MM.1S (cell line): ENCODE data around the gene NCBP2L.

Experiments
- DNase-seq: peaks from one replicate; pipeline ENCODE4 v3.0.0-alpha.2; 2015
- H2AFZ ChIP-seq: fragments of 300-600 bp; sonication (generic); 2 replicates; pipeline ENCODE4 v1.6.0; 2016; ENCODE audit warnings: antibody characterized with exemption, low read length
- H3F3A ChIP-seq: fragments of 300-600 bp; sonication (generic); 2 replicates; pipeline ENCODE4 v1.6.1; 2016; ENCODE audit warnings: mild to moderate bottlenecking, antibody characterized with exemption, low read length, moderate library complexity, mixed read lengths; ENCODE audit not compliant: insufficient read depth
- H3K27ac ChIP-seq: fragments of 300-600 bp; sonication (generic); 2 replicates; pipeline ENCODE4 v1.5.1; 2016; ENCODE audit warnings: mild to moderate bottlenecking, low read length
- H3K27me3 ChIP-seq: fragments of 300-600 bp; sonication (generic); replicated peaks from 2 replicates; pipeline ENCODE4 v1.6.0; 2016; ENCODE audit warnings: low read length; ENCODE audit not compliant: insufficient read depth
- H3K36me3 ChIP-seq: fragments of 300-600 bp; sonication (generic); replicated peaks from 2 replicates; pipeline ENCODE4 v1.6.1; 2016; ENCODE audit warnings: mild to moderate bottlenecking, low read length, mixed read lengths; ENCODE audit not compliant: insufficient read depth
- H3K4me1 ChIP-seq: fragments of 300-600 bp; sonication (generic); 2 replicates; pipeline ENCODE4 v1.6.1; 2016; ENCODE audit warnings: low read length, mixed read lengths
- H3K4me2 ChIP-seq: fragments of 300-600 bp; sonication (generic); 2 replicates; pipeline ENCODE4 v1.6.0; 2016; ENCODE audit warnings: low read depth, low read length
- H3K4me3 ChIP-seq: fragments of 300-600 bp; sonication (generic); 2 replicates; pipeline ENCODE4 v1.5.1; 2016; ENCODE audit warnings: low read length, mixed read lengths
- H3K79me2 ChIP-seq: fragments of 300-600 bp; sonication (generic); 2 replicates; pipeline ENCODE4 v1.6.1; 2016; ENCODE audit warnings: mixed run types, low read length, mixed read lengths
- H3K9ac ChIP-seq: fragments of 300-600 bp; sonication (generic); 2 replicates; pipeline ENCODE4 v1.6.1; 2016; ENCODE audit warnings: low read length, mixed read lengths
- H3K9me2 ChIP-seq: fragments of 300-600 bp; sonication (generic); replicated peaks from 2 replicates; pipeline ENCODE4 v1.6.1; 2016; ENCODE audit warnings: mild to moderate bottlenecking, low read length, mixed read lengths; ENCODE audit not compliant: insufficient read depth
- H3K9me3 ChIP-seq: fragments of 300-600 bp; sonication (generic); replicated peaks from 2 replicates; pipeline ENCODE4 v1.6.1; 2016; ENCODE audit warnings: mild to moderate bottlenecking, low read length, mixed read lengths; ENCODE audit not compliant: insufficient read depth
- H4K20me1 ChIP-seq: fragments of 300-600 bp; sonication (generic); 2 replicates; pipeline ENCODE4 v1.6.1; 2016; ENCODE audit warnings: mild to moderate bottlenecking, low read length, moderate library complexity, mixed read lengths; ENCODE audit not compliant: insufficient read depth
- EZH2 ChIP-seq: fragments of 300-600 bp; sonication (generic); optimal IDR thresholded peaks from 2 replicates; pipeline ENCODE3; 2017; ENCODE audit warnings: low read depth, mild to moderate bottlenecking, antibody characterized with exemption, low read length, mixed read lengths
- EZH2phosphoT487 ChIP-seq: fragments of 300-600 bp; sonication (generic); IDR thresholded peaks from 2 replicates; pipeline ENCODE4 v1.6.1; 2018; ENCODE audit warnings: antibody characterized with exemption, low read length
- TF ChIP-seq, protein P1 (sequence below): fragments of 300-600 bp; sonication (generic); IDR thresholded peaks from 2 replicates; pipeline ENCODE4 v1.5.1; 2016; ENCODE audit warnings: antibody characterized with exemption, low read length, mixed read lengths

Gene NCBP2L

DNA sequence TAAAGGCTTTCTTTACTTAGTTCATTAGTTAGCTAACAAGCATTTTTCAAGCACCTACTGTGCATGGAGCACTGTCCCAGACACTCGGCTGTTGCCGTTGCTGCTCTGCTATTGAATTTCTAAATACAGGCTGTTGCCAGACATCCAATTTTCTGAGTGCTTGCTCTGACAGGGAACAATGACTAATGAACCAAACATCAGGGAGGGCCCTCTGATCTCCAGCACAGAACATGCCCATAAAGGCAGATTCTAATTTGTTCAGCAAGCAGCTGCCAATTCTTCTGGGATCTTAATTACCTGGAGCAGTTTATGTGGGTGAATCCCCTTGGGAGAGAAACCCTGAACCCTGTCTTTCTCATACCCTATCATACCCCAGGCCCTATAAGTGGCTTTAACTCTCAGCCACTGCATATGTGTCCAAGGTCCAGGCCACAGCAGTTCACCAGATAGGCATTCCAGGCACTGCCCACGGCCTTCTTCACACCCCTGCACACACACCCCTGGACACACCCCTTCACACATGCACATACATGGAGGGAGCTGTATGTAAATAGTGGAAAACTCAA lies 29.9 kb upstream of the NCBP2L start:
- H3K27ac ChIP-seq, result no peak overlapping the region
- H3K9me2 ChIP-seq, result no peaks in the 10 kb centered on the region
- H3K9me3 ChIP-seq, result no peaks in the 10 kb centered on the region
- no peaks in the 10 kb centered on the region for H3K79me2 ChIP-seq
- no peaks in the 10 kb centered on the region for H3F3A ChIP-seq
- H3K4me1 ChIP-seq, result 0 out of 2 replicates have a peak, but pooled peaks cover 2% of the 10 kb centered on the region
- no peak for TF ChIP-seq EZH2
- TF ChIP-seq, protein P1, sequence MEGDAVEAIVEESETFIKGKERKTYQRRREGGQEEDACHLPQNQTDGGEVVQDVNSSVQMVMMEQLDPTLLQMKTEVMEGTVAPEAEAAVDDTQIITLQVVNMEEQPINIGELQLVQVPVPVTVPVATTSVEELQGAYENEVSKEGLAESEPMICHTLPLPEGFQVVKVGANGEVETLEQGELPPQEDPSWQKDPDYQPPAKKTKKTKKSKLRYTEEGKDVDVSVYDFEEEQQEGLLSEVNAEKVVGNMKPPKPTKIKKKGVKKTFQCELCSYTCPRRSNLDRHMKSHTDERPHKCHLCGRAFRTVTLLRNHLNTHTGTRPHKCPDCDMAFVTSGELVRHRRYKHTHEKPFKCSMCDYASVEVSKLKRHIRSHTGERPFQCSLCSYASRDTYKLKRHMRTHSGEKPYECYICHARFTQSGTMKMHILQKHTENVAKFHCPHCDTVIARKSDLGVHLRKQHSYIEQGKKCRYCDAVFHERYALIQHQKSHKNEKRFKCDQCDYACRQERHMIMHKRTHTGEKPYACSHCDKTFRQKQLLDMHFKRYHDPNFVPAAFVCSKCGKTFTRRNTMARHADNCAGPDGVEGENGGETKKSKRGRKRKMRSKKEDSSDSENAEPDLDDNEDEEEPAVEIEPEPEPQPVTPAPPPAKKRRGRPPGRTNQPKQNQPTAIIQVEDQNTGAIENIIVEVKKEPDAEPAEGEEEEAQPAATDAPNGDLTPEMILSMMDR, result no peak
- TF ChIP-seq EZH2phosphoT487, result no peak
- DNase-seq, result no peak
- no peaks in the 10 kb centered on the region for H3K27me3 ChIP-seq
- no peak overlapping the region for H3K4me3 ChIP-seq
- no peaks in the 10 kb centered on the region for H3K36me3 ChIP-seq
- H3K9ac ChIP-seq, result no peak overlapping the region
- H3K4me2 ChIP-seq, result no peak overlapping the region
- H2AFZ ChIP-seq, result no peak overlapping the region
- no peaks in the 10 kb centered on the region for H4K20me1 ChIP-seq

DNA sequence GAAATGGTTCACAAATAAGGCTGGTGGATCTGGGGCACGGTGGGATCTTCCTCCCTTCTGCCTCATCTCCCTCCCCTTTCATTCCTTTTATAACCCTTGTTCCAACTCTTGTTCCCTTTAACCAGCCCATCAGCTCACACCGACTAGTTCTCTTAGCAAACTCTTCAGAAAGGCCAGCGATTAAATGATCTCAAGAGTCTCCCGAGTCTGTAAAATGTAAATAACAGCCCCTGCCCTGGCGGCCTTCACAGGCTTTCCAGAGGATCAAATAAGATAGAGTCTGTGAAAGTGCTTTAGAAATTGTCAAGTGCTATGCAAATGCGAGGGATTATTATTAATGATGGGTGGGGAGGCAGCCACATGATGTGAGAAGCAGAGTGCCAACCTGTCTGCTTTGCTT lies 29.0 kb upstream of the NCBP2L start:
- DNase-seq, result no peak
- H3K27me3 ChIP-seq, result no peaks in the 10 kb centered on the region

DNA sequence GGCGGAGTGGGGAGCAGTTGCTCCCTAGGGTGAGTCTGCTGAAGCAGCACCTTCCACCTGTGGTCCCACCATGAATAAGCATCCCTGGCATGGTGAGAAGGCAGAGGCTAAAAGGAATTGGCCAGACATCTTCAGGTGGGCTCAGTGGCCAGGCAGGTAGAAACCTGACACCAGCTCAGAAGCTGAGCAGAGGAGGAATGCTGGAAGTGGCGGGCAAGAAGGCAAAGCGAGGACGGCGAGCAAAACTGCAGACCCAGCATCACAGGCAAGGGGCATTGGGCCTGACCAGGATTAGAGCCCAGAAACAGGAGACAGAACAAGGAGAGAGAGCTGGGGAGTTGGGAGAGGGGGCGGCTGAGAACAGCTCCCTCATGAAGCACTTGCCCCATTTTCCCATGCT lies 27.3 kb upstream of the NCBP2L start:
- Histone ChIP-seq H3K4me3 (no peak overlapping the region), H3K79me2 (no peaks in the 10 kb centered on the region), H3K4me2 (no peak overlapping the region), H3K4me1 (no peaks in the 10 kb centered on the region), H3K27me3 (no peaks in the 10 kb centered on the region), H3K27ac (no peak overlapping the region), H3K9me2 (no peaks in the 10 kb centered on the region), H3K36me3 (no peaks in the 10 kb centered on the region), H3F3A (no peaks in the 10 kb centered on the region), H4K20me1 (no peaks in the 10 kb centered on the region), H3K9me3 (no peaks in the 10 kb centered on the region), H3K9ac (no peak overlapping the region), H2AFZ (no peak overlapping the region)
- TF ChIP-seq, protein P1, result no peak
- TF ChIP-seq EZH2phosphoT487 (no peak), EZH2 (no peak)
- no peak for DNase-seq

More for the DNA sequence above, 29.0 kb upstream of the NCBP2L start:
- no peak overlapping the region for H3K9ac ChIP-seq
- no peaks in the 10 kb centered on the region for H3K4me1 ChIP-seq
- H3K9me2 ChIP-seq, result no peaks in the 10 kb centered on the region
- H2AFZ ChIP-seq, result no peak overlapping the region
- H3K4me3 ChIP-seq, result no peak overlapping the region
- no peaks in the 10 kb centered on the region for H3K36me3 ChIP-seq
- no peak overlapping the region for H3K4me2 ChIP-seq
- no peak for TF ChIP-seq EZH2
- no peak for TF ChIP-seq EZH2phosphoT487
- TF ChIP-seq, protein P1, result no peak
- no peak overlapping the region for H3K27ac ChIP-seq
- no peaks in the 10 kb centered on the region for H3K79me2 ChIP-seq
- no peaks in the 10 kb centered on the region for H3F3A ChIP-seq
- H3K9me3 ChIP-seq, result no peaks in the 10 kb centered on the region
- no peaks in the 10 kb centered on the region for H4K20me1 ChIP-seq
